Dendritic cell treated with granulocyte-macrophage colony-stimulating factor and Interleukin-4, amounts not matched to agents 40 ng/mL and 50 ng/mL, for 4 days (primary cell): ENCODE data around the gene C6orf89.
"Not testable (repeated sequence)": the region's sequence is repeated elsewhere in the genome, so short reads cannot be mapped to it uniquely, and the experiment has no call there.

ENCODE experiments used
- H3K27ac Mint-ChIP-seq: one replicate; pipeline ENCODE4 v1.8.0; 2022; ENCODE audit warnings: mild to moderate bottlenecking, mixed read lengths
- H3K27me3 Mint-ChIP-seq: one replicate; pipeline ENCODE4 v1.8.0; 2022; ENCODE audit warnings: mild to moderate bottlenecking, mixed read lengths
- H3K36me3 Mint-ChIP-seq: one replicate; pipeline ENCODE4 v1.8.0; 2022; ENCODE audit warnings: low read depth, mixed read lengths
- H3K4me1 Mint-ChIP-seq: one replicate; pipeline ENCODE4 v1.8.0; 2022; ENCODE audit warnings: low read depth, mixed read lengths
- H3K4me3 Mint-ChIP-seq: one replicate; pipeline ENCODE4 v1.8.0; 2022; ENCODE audit warnings: mild to moderate bottlenecking, moderate library complexity, mixed read lengths
- H3K9me3 Mint-ChIP-seq: one replicate; pipeline ENCODE4 v1.8.0; 2022; ENCODE audit warnings: mixed read lengths
- intact Hi-C: fragments of 100-400 bp; cut with micrococcal nuclease; formaldehyde crosslinking; loops from one replicate; pipeline ENCODE4 v1.15.0; 2022

The C6orf89 gene

GRCh38 chr6:36888115-36888643 is 2.4 kb downstream of the C6orf89 start:
- Mint-ChIP-seq H3K36me3 (peaks cover 12% of the 10 kb centered on the region), H3K27ac (no peak overlapping the region), H3K27me3 (no peaks in the 10 kb centered on the region), H3K4me3 (no peak overlapping the region), H3K4me1 (peaks cover 28% of the 10 kb centered on the region), H3K9me3 (no peaks in the 10 kb centered on the region)
- intact Hi-C loops = loop anchor here (5.0 kb wide), 2 partner anchors 119 to 284 kb away; partner anchors contain the start of genes FGD2 and PIM1

DNA sequence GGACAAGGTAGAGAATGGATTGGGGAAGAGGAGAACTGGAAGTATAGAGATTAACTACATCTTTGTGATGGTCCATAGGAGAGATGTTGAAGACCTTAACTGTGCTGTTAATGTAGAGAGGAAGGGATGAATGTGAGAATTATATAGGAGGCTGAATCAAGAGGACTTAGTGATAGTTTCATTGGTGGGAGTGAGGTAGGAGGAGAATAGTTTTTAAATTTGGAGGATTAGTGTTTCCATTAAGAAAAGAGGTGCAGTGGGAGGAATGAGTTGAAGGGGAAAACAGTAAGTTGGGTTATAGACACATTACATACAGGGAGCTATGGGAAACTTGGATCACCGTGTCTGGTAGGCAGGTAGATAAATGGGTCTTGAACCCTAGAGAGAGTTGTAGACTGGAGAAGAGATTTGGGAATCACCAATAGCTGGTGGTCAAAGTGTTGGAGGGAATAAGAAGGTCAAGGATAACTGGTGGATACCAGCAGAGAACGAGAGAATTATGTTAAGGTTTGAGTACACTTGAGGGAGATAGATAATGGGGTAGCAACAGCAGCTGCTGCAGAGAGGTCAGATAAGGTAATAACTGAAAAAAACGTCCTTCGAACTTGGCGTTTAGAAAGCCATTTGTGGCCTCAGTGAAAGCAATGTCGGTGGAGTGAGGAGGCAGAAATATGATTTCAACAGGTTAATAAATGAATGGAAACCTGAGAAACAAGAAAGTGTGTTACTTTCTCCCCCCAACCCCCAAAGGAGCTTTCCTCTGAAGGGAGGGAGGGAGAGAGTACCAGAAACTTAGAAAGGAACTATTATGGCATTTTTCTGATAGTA is 3.1 kb downstream of the C6orf89 start:
- H3K36me3 Mint-ChIP-seq = peaks cover 16% of the 10 kb centered on the region
- H3K4me3 Mint-ChIP-seq = no peak overlapping the region
- no peak overlapping the region for H3K27ac Mint-ChIP-seq
- no peaks in the 10 kb centered on the region for H3K27me3 Mint-ChIP-seq
- intact Hi-C loops = loop anchor here (5.0 kb wide), 2 partner anchors 118 to 283 kb away; partner anchors contain the start of genes FGD2 and PIM1
- H3K4me1 Mint-ChIP-seq = peaks cover 28% of the 10 kb centered on the region
- H3K9me3 Mint-ChIP-seq = no peaks in the 10 kb centered on the region

DNA sequence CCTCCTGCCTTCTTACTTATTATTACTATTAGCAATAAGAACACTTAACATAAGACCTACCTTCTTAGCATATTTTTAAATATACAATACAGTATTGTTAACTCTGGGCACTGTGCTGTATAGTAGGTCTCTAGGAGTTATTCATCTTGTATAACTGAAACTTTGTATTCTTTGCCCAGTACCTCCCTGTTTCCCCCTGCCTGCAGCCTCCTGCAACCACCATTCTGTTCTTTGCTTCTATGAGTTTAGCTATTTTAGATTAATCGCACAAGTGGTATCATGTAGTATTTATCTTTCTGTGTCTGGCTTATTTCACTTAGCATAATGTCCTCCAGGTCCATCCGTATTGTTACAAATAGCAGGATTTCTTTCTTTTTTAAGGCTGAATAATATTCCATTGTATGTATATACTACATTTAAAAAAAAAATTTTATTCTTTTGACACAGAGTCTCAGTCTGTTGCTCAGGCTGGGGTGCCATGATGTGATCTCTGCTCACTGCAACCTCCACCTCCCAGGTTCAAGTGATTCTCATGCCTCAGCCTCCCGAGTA is 4.4 kb downstream of the C6orf89 start:
- Mint-ChIP-seq H3K27ac (no peak overlapping the region), H3K9me3 (no peaks in the 10 kb centered on the region), H3K4me1 (peaks cover 26% of the 10 kb centered on the region), H3K27me3 (no peaks in the 10 kb centered on the region), H3K36me3 (peaks cover 29% of the 10 kb centered on the region), H3K4me3 (no peak overlapping the region)
- intact Hi-C loops = no loop called here

GRCh38 chr6:36891153-36891552 is 5.4 kb downstream of the C6orf89 start:
- H3K9me3 Mint-ChIP-seq, H3K27ac Mint-ChIP-seq, H3K4me3 Mint-ChIP-seq, intact Hi-C loops, H3K27me3 Mint-ChIP-seq: not testable (repeated sequence)
- H3K4me1 Mint-ChIP-seq = peaks cover 23% of the 10 kb centered on the region
- H3K36me3 Mint-ChIP-seq = peaks cover 39% of the 10 kb centered on the region

DNA sequence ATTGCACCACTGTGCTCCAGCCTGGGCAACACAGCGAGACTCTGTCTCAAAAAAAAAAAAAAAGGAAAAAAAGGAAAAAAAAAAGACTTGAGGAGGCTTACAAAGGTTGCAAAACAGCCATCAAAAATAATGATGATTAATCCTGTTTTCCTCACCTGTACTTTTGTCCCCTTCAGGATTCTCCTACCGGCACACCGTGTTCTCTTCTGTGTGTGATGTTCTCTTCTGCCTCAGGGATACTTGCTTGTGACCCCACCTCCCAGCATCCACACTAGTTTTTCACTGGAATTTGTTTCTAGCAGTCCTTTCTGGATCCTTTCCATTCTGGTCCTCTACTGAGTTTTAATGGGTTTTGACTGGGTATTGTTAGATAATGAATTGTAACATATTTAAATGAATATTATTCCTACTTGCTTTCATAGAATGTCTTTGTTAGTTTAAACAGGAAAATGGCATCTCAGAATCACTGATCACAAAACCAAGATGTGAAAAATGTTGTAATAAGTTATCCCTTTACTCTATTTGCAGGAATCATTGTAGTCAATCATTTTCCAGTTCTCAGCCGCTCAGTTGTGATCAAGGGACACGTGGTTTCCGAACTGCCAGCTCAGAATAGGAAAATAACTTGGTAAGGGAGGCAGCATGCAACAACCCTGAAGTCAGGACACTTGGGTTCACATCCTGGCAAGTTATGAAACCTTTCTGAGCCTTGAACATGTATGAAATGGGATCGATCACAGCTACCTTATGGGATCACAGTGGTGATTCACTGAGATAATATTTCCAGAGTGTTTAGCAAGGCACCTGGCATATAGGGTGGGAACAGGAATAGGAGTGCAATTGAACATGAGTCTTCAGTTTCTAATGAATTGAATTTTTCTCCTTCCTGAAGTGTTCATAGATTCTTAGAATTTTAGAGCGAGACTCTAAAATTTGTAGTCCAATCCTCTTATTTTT is 8.5 kb downstream of the C6orf89 start:
- intact Hi-C loops = no loop called here
- no peak overlapping the region for H3K27ac Mint-ChIP-seq

GRCh38 chr6:36897609-36898008 is 11.9 kb downstream of the C6orf89 start:
- Mint-ChIP-seq H3K4me1 (no peaks in the 10 kb centered on the region), H3K27ac (no peak overlapping the region), H3K36me3 (peaks cover 93% of the 10 kb centered on the region), H3K9me3 (no peaks in the 10 kb centered on the region), H3K4me3 (no peak overlapping the region), H3K27me3 (no peaks in the 10 kb centered on the region)
- intact Hi-C loops = no loop called here

More for the DNA sequence above, 8.5 kb downstream of the C6orf89 start:
- H3K36me3 Mint-ChIP-seq = peaks cover 65% of the 10 kb centered on the region
- H3K9me3 Mint-ChIP-seq = no peaks in the 10 kb centered on the region
- peaks cover 2% of the 10 kb centered on the region for H3K4me1 Mint-ChIP-seq
- H3K4me3 Mint-ChIP-seq = no peak overlapping the region
- no peaks in the 10 kb centered on the region for H3K27me3 Mint-ChIP-seq

- Mint-ChIP-seq H3K27ac (no peak overlapping the region), H3K27me3 (no peaks in the 10 kb centered on the region), H3K4me3 (no peak overlapping the region), H3K36me3 (peaks cover 98% of the 10 kb centered on the region), H3K9me3 (no peaks in the 10 kb centered on the region), H3K4me1 (no peaks in the 10 kb centered on the region)
- intact Hi-C loops = no loop called here
Observed at GRCh38 chr6:36904114-36904513, 18.4 kb downstream of the C6orf89 start.

- intact Hi-C loops = no loop called here
- H3K9me3 Mint-ChIP-seq = no peaks in the 10 kb centered on the region
- H3K4me3 Mint-ChIP-seq = no peak overlapping the region
- no peak overlapping the region for H3K27ac Mint-ChIP-seq
- H3K36me3 Mint-ChIP-seq = peaks cover 96% of the 10 kb centered on the region
- H3K27me3 Mint-ChIP-seq = no peaks in the 10 kb centered on the region
- H3K4me1 Mint-ChIP-seq = no peaks in the 10 kb centered on the region
Observed at GRCh38 chr6:36904851-36905393, 19.2 kb downstream of the C6orf89 start.

- Mint-ChIP-seq H3K27me3 (no peaks in the 10 kb centered on the region), H3K9me3 (no peaks in the 10 kb centered on the region), H3K36me3 (peaks cover 78% of the 10 kb centered on the region), H3K27ac (no peak overlapping the region), H3K4me3 (no peak overlapping the region), H3K4me1 (peaks cover 3% of the 10 kb centered on the region)
- intact Hi-C loops = no loop called here
Observed at GRCh38 chr6:36906539-36907325, 21.0 kb downstream of the C6orf89 start.

- peaks cover 73% of the 10 kb centered on the region for H3K36me3 Mint-ChIP-seq
Observed at GRCh38 chr6:36907781-36908180, 22.0 kb downstream of the C6orf89 start.

DNA sequence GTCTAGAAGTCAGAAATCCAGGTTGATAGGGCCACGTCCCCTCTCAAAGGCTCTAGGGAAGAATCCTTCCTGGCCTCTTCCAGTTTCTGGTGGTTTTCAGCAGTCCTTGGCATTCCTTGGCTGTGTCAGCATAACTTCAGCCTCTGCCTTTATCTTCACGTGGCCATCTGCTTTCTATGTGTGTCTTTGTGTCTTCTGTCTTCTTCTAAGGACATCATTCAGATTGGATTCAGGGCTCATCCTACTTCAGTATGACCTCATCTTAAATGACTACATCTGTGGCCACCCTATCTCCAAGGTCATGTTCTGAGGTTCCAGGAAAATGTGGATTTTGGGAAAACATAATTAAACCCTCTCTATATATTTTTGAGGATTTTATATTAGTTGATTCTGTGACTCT is 23.0 kb downstream of the C6orf89 start:
- H3K4me3 Mint-ChIP-seq = no peak overlapping the region
- H3K27ac Mint-ChIP-seq = no peak overlapping the region
- H3K9me3 Mint-ChIP-seq = no peaks in the 10 kb centered on the region
- intact Hi-C loops = no loop called here
- H3K36me3 Mint-ChIP-seq = peaks cover 73% of the 10 kb centered on the region
- H3K27me3 Mint-ChIP-seq = no peaks in the 10 kb centered on the region
- peaks cover 11% of the 10 kb centered on the region for H3K4me1 Mint-ChIP-seq

More at GRCh38 chr6:36907781-36908180, 22.0 kb downstream of the C6orf89 start:
- H3K27me3 Mint-ChIP-seq = no peaks in the 10 kb centered on the region
- H3K27ac Mint-ChIP-seq = peak overlapping the region; percentile 40
- intact Hi-C loops = no loop called here
- H3K4me3 Mint-ChIP-seq = no peak overlapping the region
- peaks cover 11% of the 10 kb centered on the region for H3K4me1 Mint-ChIP-seq
- no peaks in the 10 kb centered on the region for H3K9me3 Mint-ChIP-seq

GRCh38 chr6:36912030-36912454 is 26.3 kb downstream of the C6orf89 start:
- H3K27me3 Mint-ChIP-seq = no peaks in the 10 kb centered on the region
- intact Hi-C loops = no loop called here
- H3K9me3 Mint-ChIP-seq = no peaks in the 10 kb centered on the region
- H3K36me3 Mint-ChIP-seq = peaks cover 74% of the 10 kb centered on the region
- peak overlapping the region; percentile 35 for H3K27ac Mint-ChIP-seq
- no peak overlapping the region for H3K4me3 Mint-ChIP-seq
- peaks cover 32% of the 10 kb centered on the region for H3K4me1 Mint-ChIP-seq

DNA sequence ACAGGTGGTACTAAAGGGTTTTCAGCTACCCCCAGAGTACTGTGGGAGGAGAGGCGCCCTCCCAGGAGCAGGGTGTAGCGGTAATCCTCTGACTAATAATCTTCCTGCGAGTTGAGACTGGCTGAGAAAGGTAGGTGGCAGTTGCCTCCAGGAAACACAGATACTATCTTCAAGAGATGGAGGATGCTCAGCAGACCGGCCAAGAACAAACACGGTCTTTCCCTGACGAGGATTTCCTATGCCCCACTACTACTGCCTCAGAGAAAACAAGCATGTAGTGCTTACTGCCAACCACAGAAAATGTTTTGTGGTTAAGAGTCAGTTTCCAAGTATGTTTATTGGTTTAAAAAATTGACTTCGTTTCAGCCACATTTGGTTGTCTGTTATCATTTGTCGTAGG is 26.8 kb downstream of the C6orf89 start:
- no peaks in the 10 kb centered on the region for H3K9me3 Mint-ChIP-seq
- H3K4me1 Mint-ChIP-seq = peaks cover 32% of the 10 kb centered on the region
- intact Hi-C loops = no loop called here
- H3K36me3 Mint-ChIP-seq = peaks cover 74% of the 10 kb centered on the region
- H3K27ac Mint-ChIP-seq = no peak overlapping the region
- H3K4me3 Mint-ChIP-seq = no peak overlapping the region
- no peaks in the 10 kb centered on the region for H3K27me3 Mint-ChIP-seq
